ENCODE data around the gene CREB3L2.

DNA sequence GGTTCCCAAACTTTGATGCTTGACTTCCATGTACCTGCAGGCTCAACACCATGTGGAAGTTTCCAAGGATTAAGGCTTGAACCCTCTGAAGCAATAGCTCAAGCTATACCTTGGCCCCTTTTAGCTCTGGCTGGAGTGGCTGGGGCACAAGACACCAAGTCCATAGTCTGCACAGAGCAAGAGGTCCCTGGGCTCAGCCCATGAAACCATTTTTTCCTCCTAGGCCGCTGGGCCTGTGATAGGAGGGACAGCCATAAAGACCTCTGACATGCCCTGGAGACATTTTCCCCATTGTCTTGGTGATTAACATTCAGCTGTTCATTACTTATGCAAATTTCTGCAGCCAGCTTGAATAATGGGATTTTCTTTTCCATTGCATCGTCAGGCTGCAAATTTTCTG is 169.5 kb downstream of the CREB3L2 start:
- no peak for TF ChIP-seq POLR2AphosphoS5 (IDR thresholded peaks at IDR 0.05; ENCODE audit: low read depth, low read length)
- TF ChIP-seq POLR2A (IDR thresholded peaks at IDR 0.05; ENCODE audit: low read depth, low read length): no peak
- no peak for TF ChIP-seq TAF1 (IDR thresholded peaks at IDR 0.05; ENCODE audit: borderline replicate concordance, low read depth, low read length)

Data from GM12892 (cell line).